ENCODE measurements around the gene IL17RE.

Gene IL17RE

GRCh38 chr3:9909221-9910013 lies 6.8 kb downstream of the IL17RE start:
- no peaks in the 10 kb centered on the region for H3K36me3 ChIP-seq (ENCODE audit: insufficient read depth, low read length)
- H3K9me3 ChIP-seq (replicated peaks; ENCODE audit: low read length): no peaks in the 10 kb centered on the region
- H3K9ac ChIP-seq (ENCODE audit: low read depth, low read length): no peak overlapping the region
- no peak overlapping the region for H3K4me2 ChIP-seq (ENCODE audit: low read length)
- H3K4me3 ChIP-seq (ENCODE audit: low read length): no peak overlapping the region
- H3K4me1 ChIP-seq (ENCODE audit: control insufficient read depth, insufficient read depth, low read length): peaks cover 27% of the 10 kb centered on the region
- H3K27me3 ChIP-seq (ENCODE audit: control insufficient read depth, insufficient read depth, low read length): no peaks in the 10 kb centered on the region

GRCh38 chr3:9911863-9912262 lies 9.2 kb downstream of the IL17RE start:
- H3K36me3 ChIP-seq (ENCODE audit: insufficient read depth, low read length): no peaks in the 10 kb centered on the region

GRCh38 chr3:9912294-9912935 lies 9.8 kb downstream of the IL17RE start:
- Histone ChIP-seq H3K36me3 (ENCODE audit: insufficient read depth, low read length) (no peaks in the 10 kb centered on the region), H3K9ac (ENCODE audit: low read depth, low read length) (no peak overlapping the region), H3K9me3 (replicated peaks; ENCODE audit: low read length) (no peaks in the 10 kb centered on the region), H3K27me3 (ENCODE audit: control insufficient read depth, insufficient read depth, low read length) (no peaks in the 10 kb centered on the region), H3K4me2 (ENCODE audit: low read length) (no peak overlapping the region), H3K4me3 (ENCODE audit: low read length) (no peak overlapping the region), H3K4me1 (ENCODE audit: control insufficient read depth, insufficient read depth, low read length) (peaks cover 54% of the 10 kb centered on the region)

More at GRCh38 chr3:9911863-9912262, 9.2 kb downstream of the IL17RE start:
- Histone ChIP-seq H3K4me2 (ENCODE audit: low read length) (no peak overlapping the region), H3K4me1 (ENCODE audit: control insufficient read depth, insufficient read depth, low read length) (peaks cover 49% of the 10 kb centered on the region), H3K4me3 (ENCODE audit: low read length) (no peak overlapping the region), H3K9ac (ENCODE audit: low read depth, low read length) (no peak overlapping the region), H3K9me3 (replicated peaks; ENCODE audit: low read length) (no peaks in the 10 kb centered on the region), H3K27me3 (ENCODE audit: control insufficient read depth, insufficient read depth, low read length) (no peaks in the 10 kb centered on the region)

- Histone ChIP-seq H3K4me1 (ENCODE audit: control insufficient read depth, insufficient read depth, low read length) (peaks cover 64% of the 10 kb centered on the region), H3K36me3 (ENCODE audit: insufficient read depth, low read length) (no peaks in the 10 kb centered on the region)
Observed at GRCh38 chr3:9913601-9914000, 11.0 kb downstream of the IL17RE start.

DNA sequence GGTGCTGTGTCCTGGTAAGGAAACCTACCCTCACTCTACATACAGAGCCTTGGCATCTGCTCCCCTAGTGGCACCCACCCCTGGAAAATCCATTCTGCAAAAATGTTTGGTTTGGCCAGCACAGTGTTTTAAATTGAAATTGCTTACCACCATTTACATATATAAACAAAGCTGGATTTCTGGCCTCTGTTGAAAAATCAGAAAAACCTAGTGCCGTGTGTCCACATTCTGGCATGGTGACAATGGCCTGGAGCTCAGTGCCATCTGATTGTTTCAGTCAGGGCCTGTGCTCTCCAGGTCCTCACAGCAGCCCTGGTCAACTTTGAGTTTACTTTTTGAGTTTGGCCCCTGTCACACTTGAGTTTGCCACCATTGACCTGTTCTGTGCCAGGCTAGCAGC lies 11.4 kb downstream of the IL17RE start:
- Histone ChIP-seq H3K9me3 (replicated peaks; ENCODE audit: low read length) (no peaks in the 10 kb centered on the region), H3K4me3 (ENCODE audit: low read length) (no peak overlapping the region), H3K4me2 (ENCODE audit: low read length) (no peak overlapping the region), H3K9ac (ENCODE audit: low read depth, low read length) (no peak overlapping the region), H3K4me1 (ENCODE audit: control insufficient read depth, insufficient read depth, low read length) (peaks cover 64% of the 10 kb centered on the region), H3K27me3 (ENCODE audit: control insufficient read depth, insufficient read depth, low read length) (no peaks in the 10 kb centered on the region), H3K36me3 (ENCODE audit: insufficient read depth, low read length) (no peaks in the 10 kb centered on the region)

More at GRCh38 chr3:9913601-9914000, 11.0 kb downstream of the IL17RE start:
- H3K4me2 ChIP-seq (ENCODE audit: low read length): no peak overlapping the region
- no peak overlapping the region for H3K9ac ChIP-seq (ENCODE audit: low read depth, low read length)
- H3K4me3 ChIP-seq (ENCODE audit: low read length): no peak overlapping the region
- H3K27me3 ChIP-seq (ENCODE audit: control insufficient read depth, insufficient read depth, low read length): no peaks in the 10 kb centered on the region
- no peaks in the 10 kb centered on the region for H3K9me3 ChIP-seq (replicated peaks; ENCODE audit: low read length)

- peak overlapping the region; percentile 85 for H3K9ac ChIP-seq (ENCODE audit: low read depth, low read length)
- no peaks in the 10 kb centered on the region for H3K9me3 ChIP-seq (replicated peaks; ENCODE audit: low read length)
- H3K4me1 ChIP-seq (ENCODE audit: control insufficient read depth, insufficient read depth, low read length): peaks cover 59% of the 10 kb centered on the region
- peak overlapping the region; percentile 73 for H3K4me3 ChIP-seq (ENCODE audit: low read length)
- peak overlapping the region; percentile 92 for H3K4me2 ChIP-seq (ENCODE audit: low read length)
- no peaks in the 10 kb centered on the region for H3K36me3 ChIP-seq (ENCODE audit: insufficient read depth, low read length)
- H3K27me3 ChIP-seq (ENCODE audit: control insufficient read depth, insufficient read depth, low read length): no peaks in the 10 kb centered on the region
Observed at GRCh38 chr3:9914559-9915253, 12.1 kb downstream of the IL17RE start.

DNA sequence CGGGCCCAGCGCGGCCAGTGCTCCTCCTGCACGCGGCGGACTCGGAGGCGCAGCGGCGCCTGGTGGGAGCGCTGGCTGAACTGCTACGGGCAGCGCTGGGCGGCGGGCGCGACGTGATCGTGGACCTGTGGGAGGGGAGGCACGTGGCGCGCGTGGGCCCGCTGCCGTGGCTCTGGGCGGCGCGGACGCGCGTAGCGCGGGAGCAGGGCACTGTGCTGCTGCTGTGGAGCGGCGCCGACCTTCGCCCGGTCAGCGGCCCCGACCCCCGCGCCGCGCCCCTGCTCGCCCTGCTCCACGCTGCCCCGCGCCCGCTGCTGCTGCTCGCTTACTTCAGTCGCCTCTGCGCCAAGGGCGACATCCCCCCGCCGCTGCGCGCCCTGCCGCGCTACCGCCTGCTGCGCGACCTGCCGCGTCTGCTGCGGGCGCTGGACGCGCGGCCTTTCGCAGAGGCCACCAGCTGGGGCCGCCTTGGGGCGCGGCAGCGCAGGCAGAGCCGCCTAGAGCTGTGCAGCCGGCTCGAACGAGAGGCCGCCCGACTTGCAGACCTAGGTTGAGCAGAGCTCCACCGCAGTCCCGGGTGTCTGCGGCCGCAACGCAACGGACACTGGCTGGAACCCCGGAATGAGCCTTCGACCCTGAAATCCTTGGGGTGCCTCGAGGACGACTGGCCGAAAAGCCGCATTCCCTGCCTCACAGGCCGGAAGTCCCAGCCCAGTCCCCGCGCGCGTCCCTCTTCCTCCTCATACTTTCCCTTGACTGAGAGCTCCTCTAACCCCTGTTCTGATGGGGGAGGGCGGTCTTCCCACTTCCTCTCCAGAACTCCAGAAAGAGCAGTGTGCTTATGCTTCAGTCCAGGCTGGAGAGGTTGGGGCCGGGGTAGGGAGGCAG lies 12.8 kb downstream of the IL17RE start:
- peak overlapping the region; percentile 92 for H3K4me2 ChIP-seq (ENCODE audit: low read length)
- H3K9me3 ChIP-seq (replicated peaks; ENCODE audit: low read length): no peaks in the 10 kb centered on the region
- H3K4me3 ChIP-seq (ENCODE audit: low read length): peak overlapping the region; percentile 73
- no peaks in the 10 kb centered on the region for H3K27me3 ChIP-seq (ENCODE audit: control insufficient read depth, insufficient read depth, low read length)
- H3K36me3 ChIP-seq (ENCODE audit: insufficient read depth, low read length): peaks cover 3% of the 10 kb centered on the region
- peak overlapping the region; percentile 85 for H3K9ac ChIP-seq (ENCODE audit: low read depth, low read length)
- peaks cover 57% of the 10 kb centered on the region for H3K4me1 ChIP-seq (ENCODE audit: control insufficient read depth, insufficient read depth, low read length)

DNA sequence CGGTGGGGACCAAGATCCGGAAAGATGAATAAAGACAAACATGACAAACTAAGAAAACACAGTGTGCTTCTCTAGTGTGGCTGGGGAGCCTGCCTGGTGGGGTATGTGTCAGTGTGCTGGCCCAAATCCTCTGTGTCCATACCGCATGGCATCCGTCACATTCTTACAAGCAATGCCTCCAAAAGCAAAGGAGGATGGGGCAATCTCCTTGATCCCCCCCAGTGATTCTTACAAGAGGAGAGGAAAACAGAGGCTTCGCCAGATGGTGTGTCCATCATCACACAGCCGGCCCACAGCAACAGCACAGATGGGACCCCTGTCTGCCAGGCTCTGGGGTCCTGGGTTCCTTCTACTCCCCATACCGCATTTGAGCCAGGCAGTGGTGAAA lies 13.7 kb downstream of the IL17RE start:
- peak overlapping the region; percentile 92 for H3K4me2 ChIP-seq (ENCODE audit: low read length)
- peak overlapping the region; percentile 83 for H3K9ac ChIP-seq (ENCODE audit: low read depth, low read length)
- H3K4me1 ChIP-seq (ENCODE audit: control insufficient read depth, insufficient read depth, low read length): peaks cover 57% of the 10 kb centered on the region
- no peaks in the 10 kb centered on the region for H3K27me3 ChIP-seq (ENCODE audit: control insufficient read depth, insufficient read depth, low read length)
- peaks cover 5% of the 10 kb centered on the region for H3K36me3 ChIP-seq (ENCODE audit: insufficient read depth, low read length)
- H3K9me3 ChIP-seq (replicated peaks; ENCODE audit: low read length): no peaks in the 10 kb centered on the region
- H3K4me3 ChIP-seq (ENCODE audit: low read length): peak overlapping the region; percentile 69

DNA sequence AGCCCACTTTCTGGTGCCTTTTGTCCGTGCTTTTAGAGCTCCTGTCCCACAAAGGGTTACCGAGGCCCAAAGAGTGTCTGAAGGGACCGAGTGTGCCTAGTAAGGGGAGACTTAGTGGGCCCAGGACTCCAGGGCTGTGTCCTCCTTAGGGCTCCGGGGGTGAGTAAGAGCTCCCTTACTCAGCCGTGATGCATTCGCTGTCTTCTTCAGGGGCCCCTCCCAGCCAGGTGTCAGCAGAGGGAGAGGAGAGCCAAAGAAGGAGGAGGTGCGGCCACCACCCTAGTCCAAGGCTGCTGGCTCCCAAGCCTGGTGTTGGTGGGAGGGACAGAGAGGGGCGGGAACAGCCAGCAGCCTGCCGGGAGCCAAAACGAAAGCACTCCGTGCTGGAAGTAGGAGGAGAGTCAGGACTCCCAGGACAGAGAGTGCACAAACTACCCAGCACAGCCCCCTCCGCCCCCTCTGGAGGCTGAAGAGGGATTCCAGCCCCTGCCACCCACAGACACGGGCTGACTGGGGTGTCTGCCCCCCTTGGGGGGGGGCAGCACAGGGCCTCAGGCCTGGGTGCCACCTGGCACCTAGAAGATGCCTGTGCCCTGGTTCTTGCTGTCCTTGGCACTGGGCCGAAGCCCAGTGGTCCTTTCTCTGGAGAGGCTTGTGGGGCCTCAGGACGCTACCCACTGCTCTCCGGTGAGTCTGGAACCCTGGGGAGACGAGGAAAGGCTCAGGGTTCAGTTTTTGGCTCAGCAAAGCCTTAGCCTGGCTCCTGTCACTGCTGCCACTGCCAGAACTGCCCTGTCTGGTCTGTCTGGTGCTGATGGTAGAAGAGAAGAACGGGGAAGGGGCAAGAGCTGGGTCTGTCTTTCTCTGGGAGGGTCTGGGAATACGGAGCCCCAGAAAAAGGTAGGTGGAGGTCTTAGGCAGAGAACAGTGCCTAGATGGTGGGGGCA lies 14.4 kb downstream of the IL17RE start, which contains the start of gene IL17RC:
Gene IL17RC, plus strand, starts transcription at position 365 of the 947 bp plus-strand sequence. Its CDS starts 218 bp downstream, at position 583.
- H3K36me3 ChIP-seq (ENCODE audit: insufficient read depth, low read length): peaks cover 5% of the 10 kb centered on the region
- H3K4me2 ChIP-seq (ENCODE audit: low read length): peak within 1 kb of the TSS; percentile 92
- H3K4me3 ChIP-seq (ENCODE audit: low read length): peak within 1 kb of the TSS; percentile 73
- H3K4me1 ChIP-seq (ENCODE audit: control insufficient read depth, insufficient read depth, low read length): peaks cover 54% of the 10 kb centered on the region
- no peaks in the 10 kb centered on the region for H3K27me3 ChIP-seq (ENCODE audit: control insufficient read depth, insufficient read depth, low read length)
- H3K9ac ChIP-seq (ENCODE audit: low read depth, low read length): peak within 1 kb of the TSS; percentile 85
- no peaks in the 10 kb centered on the region for H3K9me3 ChIP-seq (replicated peaks; ENCODE audit: low read length)

DNA sequence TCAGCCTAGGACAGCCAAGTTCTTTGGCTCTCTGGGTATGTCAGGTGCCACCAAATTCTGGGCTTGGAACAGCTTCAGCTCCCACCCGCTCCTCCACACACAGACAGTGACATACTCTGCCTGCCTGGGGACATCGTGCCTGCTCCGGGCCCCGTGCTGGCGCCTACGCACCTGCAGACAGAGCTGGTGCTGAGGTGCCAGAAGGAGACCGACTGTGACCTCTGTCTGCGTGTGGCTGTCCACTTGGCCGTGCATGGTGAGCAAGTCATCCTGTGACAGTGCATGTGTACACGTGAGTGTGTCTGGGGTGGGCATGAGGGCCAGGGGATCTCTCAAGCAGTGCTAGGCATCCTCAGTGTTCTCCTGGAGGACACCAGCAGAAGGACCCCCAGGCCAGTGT lies 15.2 kb downstream of the IL17RE start:
- H3K4me3 ChIP-seq (ENCODE audit: low read length): peak overlapping the region; percentile 69
- H3K9ac ChIP-seq (ENCODE audit: low read depth, low read length): peak overlapping the region; percentile 83
- H3K9me3 ChIP-seq (replicated peaks; ENCODE audit: low read length): no peaks in the 10 kb centered on the region
- peak overlapping the region; percentile 92 for H3K4me2 ChIP-seq (ENCODE audit: low read length)
- no peaks in the 10 kb centered on the region for H3K27me3 ChIP-seq (ENCODE audit: control insufficient read depth, insufficient read depth, low read length)
- H3K4me1 ChIP-seq (ENCODE audit: control insufficient read depth, insufficient read depth, low read length): peaks cover 47% of the 10 kb centered on the region
- H3K36me3 ChIP-seq (ENCODE audit: insufficient read depth, low read length): peaks cover 5% of the 10 kb centered on the region

Data from skeletal muscle satellite cell (primary cell).